BJ (cell line): Measurements from ENCODE around the gene ARHGEF2. TPM values are rescaled to one million over a fixed set of nuclear protein-coding genes. Genes with fewer than 3 reads are reported as not detected.

Experiments
- CTCF ChIA-PET: fragments of 350-600 bp; formaldehyde crosslinking; extraction: SDS; loops from one replicate; lab custom pipeline; 2021; ENCODE audit warnings: antibody characterized with exemption, inconsistent platforms; lab: Yijun Ruan, JAX
- POLR2A ChIA-PET: fragments of 300-600 bp; sonication (Branson Sonifier 250); formaldehyde crosslinking; extraction: SDS; loops from one replicate; lab custom pipeline; 2021; ENCODE audit warnings: antibody characterized with exemption; lab: Charles Lee
- DNase-seq: peaks from one replicate; pipeline ENCODE4 v3.0.0-alpha.2; 2011; ENCODE audit warnings: low read depth
- H3K27me3 ChIP-seq: 2 replicates; pipeline ENCODE4 v1.6.0; 2011; ENCODE audit warnings: low read length; ENCODE audit not compliant: control insufficient read depth, insufficient read depth
- H3K36me3 ChIP-seq: 2 replicates; pipeline ENCODE4 v1.5.1; 2011; ENCODE audit warnings: low read length; ENCODE audit not compliant: control insufficient read depth, insufficient read depth
- H3K4me3 ChIP-seq: 2 replicates; pipeline ENCODE4 v1.5.1; 2011; ENCODE audit warnings: low read depth, mild to moderate bottlenecking, control low read depth, low read length
- CTCF ChIP-seq: IDR thresholded peaks from 2 replicates; pipeline ENCODE4 v1.5.1; 2011; ENCODE audit warnings: low read depth, mild to moderate bottlenecking, control low read depth, inconsistent platforms, low read length, moderate library complexity; ENCODE audit not compliant: insufficient read depth
- polyA plus RNA-seq: library from polyadenylated mRNA; depleted of rRNA; stranded (reverse); fragments of >200 nt; gene quantifications from 2 replicates; pipeline ENCODE4 v1.2.3, GENCODE V29; 2011

Gene ARHGEF2
- polyA plus RNA-seq, 1 experiment: 213 TPM

DNA sequence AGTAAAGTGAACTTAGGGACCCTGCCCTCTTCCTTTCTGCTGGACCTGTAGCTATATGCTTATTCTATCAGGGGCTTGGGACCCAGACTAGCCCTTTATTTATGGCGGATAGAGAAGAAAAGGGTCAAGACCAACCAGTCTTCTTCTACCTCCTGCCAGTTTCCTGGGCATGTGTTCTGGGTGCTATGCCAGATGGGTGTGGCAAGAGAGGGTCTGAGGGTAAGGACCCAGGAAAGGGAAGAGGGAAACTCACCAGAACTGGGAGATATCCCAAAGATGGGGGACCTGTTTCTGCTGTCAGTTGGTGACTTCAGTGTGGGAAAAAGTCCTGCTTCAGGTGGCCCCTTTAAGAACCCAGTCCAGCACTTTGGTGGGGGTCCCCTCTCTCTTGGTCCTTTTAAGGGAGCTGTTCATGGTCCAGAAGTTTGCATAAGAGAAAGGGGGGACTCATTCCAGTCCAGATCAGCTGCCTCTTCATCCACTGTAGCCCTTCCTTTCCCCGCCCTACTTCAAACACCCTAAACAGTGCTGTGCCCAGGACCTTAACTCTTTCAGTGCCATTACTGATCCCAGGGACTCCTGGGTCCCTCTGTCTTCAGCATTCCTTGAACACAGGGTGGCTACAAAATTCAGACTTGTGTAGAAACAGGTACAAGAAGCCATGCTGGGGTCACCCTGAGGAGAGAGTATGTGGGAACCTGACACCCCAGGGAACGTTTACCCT is 24.0 kb upstream of the ARHGEF2 start:
- Histone ChIP-seq H3K4me3 (no peak overlapping the region), H3K27me3 (no peaks in the 10 kb centered on the region), H3K36me3 (no peaks in the 10 kb centered on the region)
- TF ChIP-seq CTCF: no peak
- ChIA-PET POLR2A (interaction anchor here (0.6 kb wide), 1 partner anchor 9 kb away, joined by 3 read pairs; no protein-coding TSS in a partner anchor), CTCF (interaction anchor here (1.8 to 3.2 kb wide), 3 partner anchors 13 to 63 kb away, joined by 3 to 24 read pairs (median 11); no protein-coding TSS in a partner anchor)
- no peak for DNase-seq

DNA sequence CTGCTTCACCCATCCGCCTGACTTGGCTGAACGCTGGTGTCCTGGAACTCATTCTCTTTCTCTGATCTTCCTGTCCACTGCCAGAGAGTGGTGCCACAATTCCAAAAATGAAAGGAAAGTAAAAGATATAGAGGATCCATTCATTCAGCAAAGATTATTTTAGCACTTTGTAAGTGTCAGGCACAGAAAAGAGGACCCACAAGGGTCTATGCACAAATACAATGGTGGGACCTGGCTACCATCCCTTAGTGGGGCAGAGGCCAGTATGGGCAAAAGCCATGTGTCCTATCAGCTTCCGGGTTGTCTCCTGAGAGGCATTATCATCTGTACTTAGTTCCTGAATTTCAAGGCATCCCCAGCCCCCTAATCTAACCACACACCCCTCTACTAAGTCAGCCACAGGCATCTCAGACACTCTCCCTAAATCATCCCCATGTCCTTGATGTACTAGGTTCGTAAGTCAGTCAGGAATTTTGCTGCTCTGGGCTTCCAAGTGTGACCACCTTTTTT is 23.4 kb upstream of the ARHGEF2 start:
- no peak for DNase-seq
- H3K4me3 ChIP-seq: no peak overlapping the region
- POLR2A ChIA-PET: interaction anchor here (0.6 kb wide), 1 partner anchor 8 kb away, joined by 3 read pairs; no protein-coding TSS in a partner anchor

GRCh38 chr1:156001021-156001661 is 22.8 kb upstream of the ARHGEF2 start:
- Histone ChIP-seq H3K36me3 (no peaks in the 10 kb centered on the region), H3K4me3 (no peak overlapping the region), H3K27me3 (no peaks in the 10 kb centered on the region)
- DNase-seq: no peak
- TF ChIP-seq CTCF: no peak
- ChIA-PET CTCF (interaction anchor here (1.1 to 1.8 kb wide), 7 partner anchors 9 to 66 kb away, joined by 3 to 6 read pairs (median 3); partner anchors contain the start of gene SSR2), POLR2A (no interaction called here)

More for the DNA sequence above, 23.4 kb upstream of the ARHGEF2 start:
- Histone ChIP-seq H3K36me3 (no peaks in the 10 kb centered on the region), H3K27me3 (no peaks in the 10 kb centered on the region)
- no peak for TF ChIP-seq CTCF
- CTCF ChIA-PET: interaction anchor here (1.1 to 3.2 kb wide), 8 partner anchors 8 to 65 kb away, joined by 3 to 24 read pairs (median 4); no protein-coding TSS in a partner anchor

DNA sequence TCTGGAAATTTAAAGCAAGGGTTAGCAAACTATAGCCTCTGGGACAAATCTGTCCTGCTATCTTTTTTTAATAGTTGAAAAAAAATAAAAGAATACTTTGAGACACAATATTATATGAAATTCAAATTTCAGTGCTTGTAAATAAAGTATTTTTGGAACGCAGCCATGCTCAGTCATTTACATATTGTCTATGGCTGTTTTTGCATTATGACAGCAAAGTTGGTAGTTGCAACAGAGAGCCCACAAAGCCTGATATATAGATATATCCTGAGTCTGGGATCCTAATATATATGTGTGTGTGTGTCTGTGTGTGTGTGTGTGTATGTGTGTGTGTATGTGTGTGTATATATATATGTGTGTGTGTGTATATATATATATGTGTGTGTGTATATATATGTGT is 21.6 kb upstream of the ARHGEF2 start:
- DNase-seq: no peak
- no peaks in the 10 kb centered on the region; the same call in 1 of the 2 replicates for H3K27me3 ChIP-seq
- no peak for TF ChIP-seq CTCF
- ChIA-PET CTCF (interaction anchor here (0.6 to 1.3 kb wide), 3 partner anchors 21 to 66 kb away, joined by 3 read pairs; partner anchors contain the start of gene SSR2), POLR2A (no interaction called here)
- no peak overlapping the region for H3K4me3 ChIP-seq
- no peaks in the 10 kb centered on the region for H3K36me3 ChIP-seq

- ChIA-PET POLR2A (no interaction called here), CTCF (interaction anchor here (1.0 to 2.6 kb wide), 4 partner anchors 9 to 134 kb away, joined by 3 to 13 read pairs (median 4); no protein-coding TSS in a partner anchor)
- Histone ChIP-seq H3K4me3 (no peak overlapping the region), H3K36me3 (no peaks in the 10 kb centered on the region), H3K27me3 (no peaks in the 10 kb centered on the region; the same call in 1 of the 2 replicates)
- no peak for DNase-seq
- no peak for TF ChIP-seq CTCF
Measured at GRCh38 chr1:155996166-155996565, 17.8 kb upstream of the ARHGEF2 start.
